H4 (cell line): ENCODE data around the gene FXYD2. TPM values are rescaled to one million over a fixed set of nuclear protein-coding genes. Genes with fewer than 3 reads are reported as not detected.
"Not testable (repeated sequence)": the region's sequence is repeated elsewhere in the genome, so short reads cannot be mapped to it uniquely, and the experiment has no call there.

ENCODE experiments used
- DNase-seq: peaks from one replicate; pipeline ENCODE4 v3.0.0-alpha.2; 2015; ENCODE audit warnings: low spot score
- total RNA-seq: library from RNA; depleted of rRNA; stranded (reverse); fragments of >200 nt; shearing (Covaris generic); gene quantifications from 2 replicates; pipeline ENCODE4 v1.2.3, GENCODE V29; 2014; rRNA removed

The FXYD2 gene
- not detected in 2 replicates for total RNA-seq

DNA sequence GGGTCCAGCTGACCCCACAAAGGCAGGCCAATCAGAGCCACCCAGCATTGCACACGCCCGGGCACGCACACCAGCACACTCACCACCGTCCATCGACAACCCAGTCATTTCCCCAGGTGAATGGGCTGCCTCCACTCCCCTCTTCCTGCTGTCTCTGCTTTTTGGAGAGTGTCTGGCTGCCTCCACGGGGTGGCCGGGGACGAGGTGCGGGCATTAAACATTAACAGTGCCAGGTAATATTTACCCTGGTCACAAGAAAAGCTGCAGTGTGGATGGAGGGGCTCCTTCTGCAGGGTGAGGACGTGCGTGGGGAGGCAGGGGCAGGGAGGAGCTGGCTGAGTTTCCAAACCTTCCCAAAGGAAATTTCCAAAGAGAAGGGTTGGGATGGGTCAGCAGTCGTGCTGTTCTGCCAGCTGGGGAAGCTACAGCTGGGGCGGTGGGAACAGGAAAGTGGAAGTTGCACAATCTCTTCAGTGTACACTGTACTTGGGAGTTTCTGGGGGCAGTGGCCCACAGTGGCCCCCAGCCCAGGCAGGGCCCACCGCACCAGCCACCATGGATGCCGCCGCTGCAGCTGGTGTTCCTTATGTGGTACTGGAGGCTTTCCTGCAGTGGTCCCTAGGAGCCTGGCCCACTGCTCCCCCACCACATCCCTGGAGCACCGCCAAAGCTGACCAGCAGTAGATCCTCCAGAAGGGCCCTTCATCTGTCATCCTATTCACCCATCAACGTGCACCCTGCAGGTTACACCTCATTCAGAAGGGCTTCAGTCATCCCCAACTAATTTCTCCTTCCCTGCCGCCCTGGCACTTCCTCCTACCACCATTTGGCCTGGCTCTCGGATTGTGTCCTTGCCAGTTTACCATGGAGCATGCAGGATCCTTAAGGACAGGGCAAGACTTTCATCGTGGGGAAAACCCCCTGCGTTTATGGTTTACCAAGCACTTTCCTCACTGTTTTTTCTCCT lies at the start of gene FXYD2:
Gene FXYD2 (minus strand): TSS at position 174 of the 967 bp plus-strand sequence. CDS start 66 bp downstream, at position 108.
- no peak for DNase-seq

DNA sequence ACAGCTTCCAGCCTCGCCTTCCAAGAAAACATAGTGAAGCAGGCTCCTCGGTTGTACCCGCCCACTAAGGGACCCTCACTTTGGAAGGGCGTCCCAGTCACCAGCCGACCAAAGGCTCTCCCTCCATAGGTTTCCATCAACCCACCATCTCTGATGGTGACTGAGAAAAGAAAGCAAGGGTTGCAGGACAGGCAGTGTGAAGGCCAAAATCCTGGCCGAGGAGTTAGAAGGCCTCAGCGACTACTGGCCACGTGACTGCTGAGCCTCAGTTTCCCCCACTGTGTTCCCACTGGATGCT lies 49.2 kb upstream of the FXYD2 start:
- DNase-seq, result no peak

GRCh38 chr11:117872975-117873827 lies 48.7 kb upstream of the FXYD2 start:
- DNase-seq, result no peak

GRCh38 chr11:117872420-117872961 lies 47.9 kb upstream of the FXYD2 start:
- DNase-seq, result no peak

GRCh38 chr11:117871784-117872183 lies 47.2 kb upstream of the FXYD2 start:
- DNase-seq, result no peak

DNA sequence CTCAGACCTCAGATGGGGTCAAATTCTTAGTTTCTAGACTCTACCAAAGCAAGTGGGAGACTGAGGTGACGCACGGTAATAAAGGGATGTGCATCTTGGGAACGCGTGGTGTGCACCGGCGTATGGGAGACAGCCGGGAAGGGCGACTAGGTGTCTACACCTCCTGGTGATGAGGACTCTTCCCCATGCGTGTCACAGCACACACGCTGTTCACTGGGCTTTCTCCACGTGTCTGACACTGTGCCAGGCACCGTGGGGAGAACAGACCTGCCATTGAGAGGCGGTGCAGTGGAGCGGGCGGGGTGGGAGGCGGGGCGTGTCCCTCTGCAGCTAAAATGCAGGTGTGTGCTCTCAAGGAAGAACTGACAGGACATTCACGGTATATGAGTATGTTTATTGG lies 46.6 kb upstream of the FXYD2 start:
- no peak for DNase-seq

DNA sequence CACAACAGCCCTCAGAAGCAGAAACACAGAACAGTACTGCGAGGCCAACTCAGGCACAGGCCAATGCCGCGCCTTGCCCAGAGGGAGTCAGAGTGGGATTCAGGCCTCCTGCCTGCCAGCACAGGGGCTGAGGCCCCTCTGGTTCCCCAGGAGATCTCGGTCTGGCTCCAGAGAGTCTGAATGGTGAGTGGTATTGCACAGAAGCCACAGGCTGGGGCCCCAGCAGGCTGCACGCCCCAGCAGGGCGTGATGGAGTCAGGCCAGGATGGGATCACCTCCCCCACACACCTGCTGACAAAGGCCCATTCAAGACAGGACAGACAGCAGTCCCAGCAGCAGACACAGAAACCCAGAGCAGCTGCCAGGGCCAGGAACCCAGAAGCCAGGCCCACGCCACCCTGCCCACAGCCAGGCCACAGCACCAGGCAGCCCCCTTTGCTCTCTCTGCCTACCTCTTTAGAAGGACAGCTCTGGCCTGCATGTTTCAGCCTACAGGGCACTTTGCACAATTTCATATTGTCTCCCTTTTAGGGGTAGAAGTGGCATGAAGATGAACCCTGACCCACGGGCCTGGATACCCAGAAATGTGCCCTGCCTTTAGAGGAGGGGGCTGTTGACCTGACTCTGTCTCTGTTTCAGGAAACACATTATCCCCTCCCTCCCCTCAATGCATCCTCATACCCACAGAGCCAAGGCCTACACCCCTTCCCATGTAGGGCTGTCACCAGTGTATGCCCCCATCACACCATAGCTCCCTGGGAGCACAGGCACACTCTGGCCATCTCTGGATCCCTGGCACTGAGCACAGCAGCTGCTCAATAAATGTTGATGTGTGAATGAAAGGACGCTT lies 45.8 kb upstream of the FXYD2 start:
- no peak for DNase-seq

DNA sequence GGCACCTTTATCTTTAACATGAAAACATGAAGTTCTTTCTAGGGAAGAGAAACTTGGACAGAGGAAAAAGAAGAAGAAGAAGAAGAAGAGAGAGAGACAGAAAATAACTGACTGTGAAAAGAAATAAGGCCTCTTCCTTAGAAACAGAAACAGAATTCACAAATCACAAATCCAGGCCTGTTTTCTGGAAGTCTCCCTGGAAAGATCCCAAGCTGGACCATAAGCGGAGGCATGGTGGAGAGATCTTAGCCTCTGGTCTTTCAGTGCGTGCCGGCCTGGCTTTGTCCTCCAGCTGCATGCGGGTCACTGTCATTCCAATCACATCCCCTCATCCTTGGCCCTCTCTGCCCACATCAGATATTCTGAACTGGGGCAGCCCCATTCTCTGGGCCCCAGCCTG lies 45.1 kb upstream of the FXYD2 start:
- no peak for DNase-seq

- no peak for DNase-seq
Measured at GRCh38 chr11:117868815-117869561, 44.4 kb upstream of the FXYD2 start.

- no peak for DNase-seq
Measured at GRCh38 chr11:117868088-117868487, 43.5 kb upstream of the FXYD2 start.

GRCh38 chr11:117866526-117866925 lies 42.0 kb upstream of the FXYD2 start:
- DNase-seq, result no peak

GRCh38 chr11:117865546-117865945 lies 41.0 kb upstream of the FXYD2 start:
- not testable (repeated sequence) for DNase-seq

GRCh38 chr11:117863383-117863782 lies 38.8 kb upstream of the FXYD2 start:
- no peak for DNase-seq

GRCh38 chr11:117862753-117863152 lies 38.2 kb upstream of the FXYD2 start:
- DNase-seq, result no peak

GRCh38 chr11:117862019-117862725 lies 37.6 kb upstream of the FXYD2 start:
- DNase-seq, result no peak

DNA sequence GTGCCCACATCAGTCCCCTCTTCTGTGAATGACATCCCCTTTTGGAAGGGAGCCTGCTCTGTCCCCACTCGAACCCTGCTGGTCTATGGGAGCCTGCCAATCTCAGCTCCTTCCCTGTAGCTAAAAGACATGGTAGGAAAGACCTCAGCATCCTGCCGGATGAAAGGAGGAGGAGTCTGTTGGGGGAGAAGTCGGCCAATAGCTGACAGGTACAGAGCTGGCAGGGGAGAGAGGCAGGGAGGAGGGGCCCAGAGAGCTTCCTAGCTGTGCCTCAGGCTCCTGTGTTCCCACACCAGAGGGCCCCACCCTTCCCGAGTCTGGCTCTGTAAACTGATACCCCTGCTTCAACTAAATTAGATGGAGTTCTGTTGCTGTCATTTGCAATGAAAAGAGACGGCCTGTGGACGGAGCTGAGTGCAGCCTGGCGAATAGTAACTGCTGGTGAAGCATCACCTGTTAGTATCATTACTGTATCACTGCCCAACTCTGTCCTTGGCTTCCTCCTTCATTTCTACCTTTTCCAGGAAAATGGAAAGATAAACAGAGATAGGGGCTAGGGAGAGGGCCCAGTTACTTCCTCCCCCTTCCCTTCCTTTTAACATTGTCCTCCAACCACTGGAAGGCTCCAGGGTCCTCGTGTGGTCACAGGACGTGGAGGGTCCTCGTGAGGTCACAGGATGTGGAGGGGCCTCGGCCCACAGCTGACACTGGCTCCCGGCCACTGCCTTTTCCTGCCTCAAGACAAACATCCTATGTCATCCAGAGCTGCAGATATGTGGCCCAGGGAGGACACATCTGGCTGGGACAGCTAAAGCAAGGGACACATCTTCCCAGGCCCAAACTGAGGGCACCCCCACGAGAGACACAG lies 36.8 kb upstream of the FXYD2 start:
- peak; percentile 58 for DNase-seq

- no peak for DNase-seq
Measured at GRCh38 chr11:117860139-117860538, 35.6 kb upstream of the FXYD2 start.

DNA sequence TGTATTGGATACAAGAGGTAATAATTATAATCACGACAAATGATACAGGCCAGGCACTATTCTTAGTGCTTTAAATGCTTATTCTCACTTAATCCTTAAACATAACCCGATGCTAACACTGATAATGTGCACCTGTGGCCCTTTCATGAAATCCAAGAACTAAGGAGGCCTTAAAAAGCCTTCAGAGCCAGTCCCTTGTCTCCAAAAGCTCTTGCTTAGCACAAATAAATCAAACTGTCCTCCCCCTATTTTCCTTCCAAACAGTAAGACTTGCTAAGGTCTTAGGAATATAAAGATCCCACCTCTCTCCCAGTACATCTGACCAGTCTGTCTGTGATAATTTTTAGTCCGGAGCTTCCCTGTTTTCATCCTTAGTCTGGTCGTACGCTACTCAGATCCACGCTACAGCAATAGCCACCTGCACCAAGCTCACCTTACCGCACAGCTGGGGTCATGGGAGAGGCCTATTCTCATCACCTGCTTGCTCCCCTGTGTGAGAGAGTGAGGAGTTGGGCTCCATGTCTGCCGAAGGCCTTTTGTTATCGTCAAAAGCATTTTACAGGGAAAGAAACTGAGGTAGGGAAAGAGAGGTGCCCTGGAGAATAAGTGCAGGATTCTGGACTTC lies 35.1 kb upstream of the FXYD2 start:
- no peak for DNase-seq

DNA sequence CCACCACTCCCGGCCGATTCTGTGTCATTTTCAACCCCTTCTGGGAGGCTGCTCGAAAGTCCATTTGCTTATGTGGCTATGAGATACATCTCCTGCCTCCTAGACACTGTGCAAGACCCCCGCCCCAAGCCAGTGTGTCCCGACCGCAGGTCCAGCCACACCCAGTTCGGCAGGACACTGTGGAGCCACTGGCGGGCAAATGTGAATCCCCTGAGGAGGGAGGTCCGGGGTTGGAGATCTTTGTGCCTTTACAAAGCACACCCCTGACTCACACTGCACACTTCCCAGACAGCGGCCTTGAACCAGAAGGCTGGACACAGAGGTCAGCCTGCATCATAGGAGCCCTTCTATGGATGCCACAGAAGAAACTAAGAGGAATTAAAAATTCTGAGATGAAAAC lies 34.5 kb upstream of the FXYD2 start:
- DNase-seq, result no peak
